OCI-LY3 (cell line): Measurements from ENCODE around the gene ZNF519.

Experiments
- H2AFZ ChIP-seq: fragments of 200-600, 300-600 bp; shearing (Covaris generic); 2 replicates; pipeline ENCODE4 v1.6.0; 2014; ENCODE audit warnings: antibody characterized with exemption, low read depth, low read length
- H3K27ac ChIP-seq: fragments of 200-600, 300-600 bp; sonication (generic); 2 replicates; pipeline ENCODE4 v1.5.1; 2014; ENCODE audit warnings: mild to moderate bottlenecking, low read length, moderate library complexity, mixed read lengths
- H3K27me3 ChIP-seq: fragments of 200-600, 300-600 bp; sonication (generic); 2 replicates; pipeline ENCODE4 v1.6.1; 2014; ENCODE audit warnings: low read depth, low read length, mixed read lengths
- H3K36me3 ChIP-seq: fragments of 200-600, 300-600 bp; sonication (generic); replicated peaks from 2 replicates; pipeline ENCODE3; 2014; ENCODE audit warnings: low read depth, low read length, mixed read lengths
- H3K4me1 ChIP-seq: fragments of 300-600, 200-600 bp; sonication (generic); 2 replicates; pipeline ENCODE4 v1.6.1; 2014; ENCODE audit warnings: low read length, mixed read lengths
- H3K4me2 ChIP-seq: fragments of 200-600, 300-600 bp; sonication (generic); 2 replicates; pipeline ENCODE4 v1.6.1; 2014; ENCODE audit warnings: low read length, mixed read lengths
- H3K4me3 ChIP-seq: fragments of 300-600, 200-600 bp; sonication (generic); 2 replicates; pipeline ENCODE4 v1.5.1; 2014; ENCODE audit warnings: antibody characterized with exemption, mild to moderate bottlenecking, low read length, moderate library complexity
- H3K79me2 ChIP-seq: fragments of 300-600, 200-600 bp; shearing (Covaris generic); 2 replicates; pipeline ENCODE4 v1.6.1; 2014; ENCODE audit warnings: mild to moderate bottlenecking, low read length, mixed read lengths
- H3K9ac ChIP-seq: fragments of 300-600, 200-600 bp; shearing (Covaris generic); 2 replicates; pipeline ENCODE4 v1.6.0; 2014; ENCODE audit warnings: mild to moderate bottlenecking, low read length, moderate library complexity
- H3K9me3 ChIP-seq: fragments of 200-600, 300-600 bp; shearing (Covaris generic); 2 replicates; pipeline ENCODE4 v1.6.1; 2014; ENCODE audit warnings: low read length, mixed read lengths; ENCODE audit not compliant: insufficient read depth
- H4K20me1 ChIP-seq: fragments of 200-600, 300-600 bp; sonication (generic); 2 replicates; pipeline ENCODE4 v1.6.1; 2016; ENCODE audit warnings: low read length, mixed read lengths; ENCODE audit not compliant: insufficient read depth
- CTCF ChIP-seq: fragments of 200-600, 300-600 bp; sonication (generic); IDR thresholded peaks from 2 replicates; pipeline ENCODE4 v1.5.1; 2014; ENCODE audit warnings: antibody characterized with exemption, low read length, low read depth
- EZH2phosphoT487 ChIP-seq: fragments of 200-600 bp; shearing (Covaris generic); IDR thresholded peaks from 2 replicates; pipeline ENCODE4 v1.6.1; 2018; ENCODE audit warnings: antibody characterized with exemption, mixed run types, low read depth

ZNF519 gene

DNA sequence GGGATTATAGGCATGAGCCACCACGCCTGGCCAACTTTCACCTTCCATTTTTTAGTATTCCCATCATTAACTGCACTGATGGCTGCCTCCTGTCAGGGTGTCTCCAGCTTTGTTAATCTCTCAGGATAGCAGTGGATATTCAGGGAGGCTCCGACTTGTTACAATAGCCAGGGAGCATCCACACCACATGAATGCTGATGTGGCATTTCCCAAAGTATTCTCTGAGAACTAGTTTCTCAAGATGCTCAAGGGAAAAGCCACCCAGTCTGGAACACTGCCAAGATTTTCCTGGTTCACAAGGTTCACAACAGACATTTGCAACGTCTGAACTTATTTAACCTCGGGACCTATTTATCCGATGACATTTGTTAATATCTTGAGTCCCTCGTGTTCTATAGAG lies 33.8 kb downstream of the ZNF519 start:
- Histone ChIP-seq H2AFZ (no peak overlapping the region), H4K20me1 (no peaks in the 10 kb centered on the region; the same call in 1 of the 2 replicates), H3K27me3 (no peaks in the 10 kb centered on the region), H3K79me2 (no peaks in the 10 kb centered on the region), H3K9me3 (no peaks in the 10 kb centered on the region), H3K27ac (no peak overlapping the region), H3K4me2 (no peak overlapping the region), H3K9ac (no peak overlapping the region), H3K4me1 (peaks cover 14% of the 10 kb centered on the region), H3K36me3 (peaks cover 37% of the 10 kb centered on the region), H3K4me3 (no peak overlapping the region)
- no peak for TF ChIP-seq CTCF
- TF ChIP-seq EZH2phosphoT487: no peak

GRCh38 chr18:14097761-14098160 lies 34.5 kb downstream of the ZNF519 start:
- Histone ChIP-seq H3K27me3 (no peaks in the 10 kb centered on the region), H3K27ac (no peak overlapping the region), H3K36me3 (peaks cover 37% of the 10 kb centered on the region), H3K79me2 (no peaks in the 10 kb centered on the region), H3K9ac (no peak overlapping the region), H4K20me1 (no peaks in the 10 kb centered on the region; the same call in 1 of the 2 replicates), H3K4me1 (peaks cover 20% of the 10 kb centered on the region), H3K4me3 (no peak overlapping the region), H3K9me3 (no peaks in the 10 kb centered on the region), H3K4me2 (no peak overlapping the region), H2AFZ (no peak overlapping the region)
- no peak for TF ChIP-seq CTCF
- no peak for TF ChIP-seq EZH2phosphoT487

GRCh38 chr18:14093307-14093915 lies 38.8 kb downstream of the ZNF519 start:
- H3K9ac ChIP-seq: no peak overlapping the region
- no peak overlapping the region for H3K27ac ChIP-seq
- no peaks in the 10 kb centered on the region for H4K20me1 ChIP-seq
- H3K9me3 ChIP-seq: no peaks in the 10 kb centered on the region
- no peaks in the 10 kb centered on the region for H3K79me2 ChIP-seq
- no peak overlapping the region for H2AFZ ChIP-seq
- TF ChIP-seq CTCF: no peak
- no peak for TF ChIP-seq EZH2phosphoT487
- no peaks in the 10 kb centered on the region for H3K27me3 ChIP-seq
- H3K4me2 ChIP-seq: peak overlapping the region; percentile 10
- H3K36me3 ChIP-seq: peaks cover 21% of the 10 kb centered on the region
- no peak overlapping the region for H3K4me3 ChIP-seq
- peaks cover 20% of the 10 kb centered on the region for H3K4me1 ChIP-seq

GRCh38 chr18:14092625-14093306 lies 39.5 kb downstream of the ZNF519 start:
- no peak overlapping the region for H3K4me2 ChIP-seq
- no peaks in the 10 kb centered on the region for H3K27me3 ChIP-seq
- no peaks in the 10 kb centered on the region for H4K20me1 ChIP-seq
- no peak overlapping the region for H3K4me3 ChIP-seq
- TF ChIP-seq CTCF (no peak), EZH2phosphoT487 (no peak)
- peaks cover 21% of the 10 kb centered on the region for H3K36me3 ChIP-seq
- H3K79me2 ChIP-seq: no peaks in the 10 kb centered on the region
- no peaks in the 10 kb centered on the region for H3K9me3 ChIP-seq
- H3K27ac ChIP-seq: no peak overlapping the region
- no peak overlapping the region for H3K9ac ChIP-seq
- no peak overlapping the region for H2AFZ ChIP-seq
- H3K4me1 ChIP-seq: peaks cover 20% of the 10 kb centered on the region
